ENCODE results near the gene ARGFX. TPM values are rescaled to one million over a fixed set of nuclear protein-coding genes. Genes with fewer than 3 reads are reported as not detected.

ARGFX gene
- total RNA-seq: not detected in 2 replicates

GRCh38 chr3:121567649-121568048 lies at the start of gene ARGFX:
Gene ARGFX, plus strand, starts transcription at chr3:121567949. Its CDS starts 2,765 bp downstream, at chr3:121570714.

GRCh38 chr3:121545574-121546455 lies 21.9 kb upstream of the ARGFX start, which contains the start of gene POLQ:
Gene POLQ, minus strand, starts transcription at chr3:121545988. Its CDS starts 111 bp downstream, at chr3:121545877.

GRCh38 chr3:121592856-121593702 lies 25.3 kb downstream of the ARGFX start, which contains the start of gene FBXO40:
Gene FBXO40, plus strand, starts transcription at chr3:121593379. Its CDS starts 27,197 bp downstream, at chr3:121620576.

Other genes with a start within 250 kb of the ARGFX start
- 2.3 and 3.7 TPM in 2 replicates for gene POLQ, start 22.0 kb upstream of the ARGFX start, total RNA-seq
- not detected in 2 replicates for gene FBXO40, start 25.4 kb downstream of the ARGFX start, total RNA-seq
- 2.3 and 3.7 TPM in 2 replicates for gene HCLS1, start 93.0 kb downstream of the ARGFX start, total RNA-seq
- gene GOLGB1, start 181.8 kb downstream of the ARGFX start, total RNA-seq: 20.8 and 22.7 TPM in 2 replicates

Measured in myometrial cell (primary cell).